ENCODE measurements around the gene CLMP. TPM values are rescaled to one million over a fixed set of nuclear protein-coding genes. Genes with fewer than 3 reads are reported as not detected.

CLMP gene
- total RNA-seq, 3 donors from 2014 or later (not counting 1 experiment from before 2014, with no cell fraction given), result 0.07 to 0.45 TPM; not detected in 1

- Mint-ChIP-seq H3K9me3 (no peaks in the 10 kb centered on the region), H3K4me1 (peaks cover 6 to 9% of the 10 kb centered on the region in 2 donors), H3K27me3 (ENCODE audit: low read depth in 2 of 2) (peaks cover 45 to 49% of the 10 kb centered on the region in 2 donors), H3K4me3 (no peak overlapping the region), H3K27ac (no peak overlapping the region), H3K36me3 (no peaks in the 10 kb centered on the region)
- no peak for ATAC-seq
- Histone ChIP-seq H3K4me1 (ENCODE audit: control insufficient read depth, insufficient read depth, low read length) (peaks cover 19% of the 10 kb centered on the region), H3K4me3 (ENCODE audit: low read length) (no peak overlapping the region), H3K27ac (ENCODE audit: low read length) (no peak overlapping the region), H3K36me3 (ENCODE audit: control insufficient read depth, insufficient read depth, low read length) (no peaks in the 10 kb centered on the region), H3K9me3 (ENCODE audit: control insufficient read depth, insufficient read depth, low read length) (no peaks in the 10 kb centered on the region), H3K27me3 (ENCODE audit: control insufficient read depth, insufficient read depth, low read length) (peaks cover 34% of the 10 kb centered on the region)
- TF ChIP-seq CTCF (IDR thresholded peaks at IDR 0.05), result no peak
- WGBS (ENCODE audit: insufficient coverage), result 54% methylated on average over 3 of the region's 4 CpGs
- intact Hi-C loops (cut with micrococcal nuclease), result no loop called here
- DNase-seq, result no peak
Measured at GRCh38 chr11:123197711-123198110, 2.7 kb upstream of the CLMP start.

- no peaks in the 10 kb centered on the region for H3K36me3 ChIP-seq (ENCODE audit: control insufficient read depth, insufficient read depth, low read length)
- no peak for TF ChIP-seq CTCF (IDR thresholded peaks at IDR 0.05)
- Mint-ChIP-seq H3K9me3 (no peaks in the 10 kb centered on the region), H3K27ac (no peak overlapping the region), H3K4me3 (peak overlapping the region; percentile 63), H3K4me1 (peaks cover 6 to 9% of the 10 kb centered on the region in 2 donors), H3K36me3 (no peaks in the 10 kb centered on the region), H3K27me3 (ENCODE audit: low read depth in 2 of 2) (peaks cover 57 to 60% of the 10 kb centered on the region in 2 donors)
- intact Hi-C loops (cut with micrococcal nuclease), result no loop called here
- H3K27ac ChIP-seq (ENCODE audit: low read length), result no peak overlapping the region
- no peaks in the 10 kb centered on the region for H3K9me3 ChIP-seq (ENCODE audit: control insufficient read depth, insufficient read depth, low read length)
- DNase-seq (no peak), ATAC-seq (peak in 1 of 3 donors; percentile 32)
- H3K27me3 ChIP-seq (ENCODE audit: control insufficient read depth, insufficient read depth, low read length), result peaks cover 34% of the 10 kb centered on the region
- WGBS (ENCODE audit: insufficient coverage), result 13% methylated on average over 34 of the region's 34 CpGs
- peaks cover 19% of the 10 kb centered on the region for H3K4me1 ChIP-seq (ENCODE audit: control insufficient read depth, insufficient read depth, low read length)
- H3K4me3 ChIP-seq (ENCODE audit: low read length), result no peak overlapping the region
Measured at GRCh38 chr11:123196060-123196714, 1.1 kb upstream of the CLMP start.

- Mint-ChIP-seq H3K27me3 (ENCODE audit: low read depth in 2 of 2) (peaks cover 55 to 72% of the 10 kb centered on the region in 2 donors), H3K36me3 (no peaks in the 10 kb centered on the region), H3K4me1 (peaks cover 6 to 9% of the 10 kb centered on the region in 2 donors), H3K4me3 (peak overlapping the region; percentile 45), H3K9me3 (no peaks in the 10 kb centered on the region), H3K27ac (no peak overlapping the region)
- ATAC-seq, result no peak
- Histone ChIP-seq H3K27me3 (ENCODE audit: control insufficient read depth, insufficient read depth, low read length) (peaks cover 34% of the 10 kb centered on the region), H3K4me1 (ENCODE audit: control insufficient read depth, insufficient read depth, low read length) (peaks cover 19% of the 10 kb centered on the region), H3K9me3 (ENCODE audit: control insufficient read depth, insufficient read depth, low read length) (no peaks in the 10 kb centered on the region), H3K4me3 (ENCODE audit: low read length) (no peak overlapping the region), H3K27ac (ENCODE audit: low read length) (no peak overlapping the region), H3K36me3 (ENCODE audit: control insufficient read depth, insufficient read depth, low read length) (no peaks in the 10 kb centered on the region)
- WGBS (ENCODE audit: insufficient coverage), result 10% methylated on average over 54 of the region's 54 CpGs
- no peak for TF ChIP-seq CTCF (IDR thresholded peaks at IDR 0.05)
- no peak for DNase-seq
- intact Hi-C loops (cut with micrococcal nuclease), result no loop called here
Measured at GRCh38 chr11:123194337-123195187, 486 bp downstream of the CLMP start.

Data from natural killer cell (primary cell).